T-helper 22 cell (primary cell): ENCODE data around the gene USP47.

ENCODE experiments used
- DNase-seq: peaks from one replicate; pipeline ENCODE4 v3.0.0-alpha.2; 2020; ENCODE audit warnings: low read depth

USP47 gene

DNA sequence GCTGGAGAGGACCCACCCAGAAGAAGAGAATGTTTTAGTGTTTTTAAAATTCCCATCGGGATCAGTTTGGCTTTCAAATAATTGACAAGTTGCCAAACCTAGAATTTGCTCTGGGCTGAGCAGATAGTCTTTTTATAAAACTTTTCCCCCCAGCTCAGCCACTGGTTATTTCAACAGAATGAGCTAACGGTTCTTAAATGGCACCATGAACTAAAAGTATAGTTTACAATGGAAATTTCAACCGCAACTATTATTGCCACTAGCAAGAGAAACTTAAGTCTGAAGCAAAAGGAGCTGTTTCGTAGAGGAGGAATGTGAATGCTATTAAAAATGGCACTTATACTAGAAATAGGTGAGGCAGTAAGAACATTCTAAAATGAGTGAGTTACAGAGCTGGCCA, 163.3 kb downstream of the USP47 start:
- no peak for DNase-seq

DNA sequence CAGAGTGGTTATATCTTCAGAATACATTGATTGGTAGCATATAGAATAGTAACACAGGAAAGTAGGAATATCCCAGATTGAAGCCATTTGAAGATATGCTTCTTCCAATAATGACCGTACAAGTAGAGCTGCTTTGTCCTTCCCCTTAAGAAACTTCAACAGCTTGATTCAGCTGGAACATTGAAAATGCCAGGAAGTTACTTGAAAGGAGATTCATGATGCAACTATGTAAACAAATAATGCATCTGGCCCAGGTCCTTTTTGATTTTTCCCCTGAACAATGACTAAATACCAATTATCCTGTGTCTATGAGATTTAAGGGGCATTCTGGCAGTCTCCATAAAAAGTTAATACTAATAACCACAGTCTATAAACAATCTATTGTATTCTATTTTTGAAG, 163.7 kb downstream of the USP47 start:
- DNase-seq: no peak

DNA sequence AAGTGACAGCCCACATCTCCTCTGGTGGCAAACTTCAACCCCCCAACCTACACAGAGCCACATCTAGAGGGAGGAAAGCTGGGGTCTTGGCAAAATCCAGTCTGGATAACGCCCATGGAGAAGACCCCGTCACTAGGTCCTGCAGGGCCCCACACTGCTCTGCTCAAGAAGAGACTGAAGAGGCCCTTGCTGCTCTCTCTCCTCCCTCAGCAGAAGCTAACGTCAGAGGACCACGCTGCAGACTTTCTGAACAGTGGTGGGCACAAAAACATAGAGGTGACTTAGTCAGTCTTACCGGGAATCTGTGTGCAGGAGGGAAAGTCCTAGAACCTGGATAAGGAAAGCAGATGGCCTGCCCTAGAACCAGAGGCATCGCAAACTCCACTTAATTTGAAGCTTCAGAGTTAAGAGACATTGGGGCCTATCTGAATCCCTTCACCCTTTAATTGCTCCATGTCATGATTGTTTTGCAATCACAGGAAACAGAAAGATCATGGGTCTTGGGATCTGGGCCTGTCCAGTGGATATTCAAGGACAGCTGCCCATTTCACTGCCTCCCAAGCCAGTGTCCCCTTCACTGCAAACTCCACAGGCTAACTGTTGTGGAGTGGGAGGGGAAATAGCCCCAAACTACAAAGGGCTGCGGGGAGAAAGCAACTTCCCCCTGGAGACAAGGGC, 164.9 kb downstream of the USP47 start:
- no peak for DNase-seq

DNA sequence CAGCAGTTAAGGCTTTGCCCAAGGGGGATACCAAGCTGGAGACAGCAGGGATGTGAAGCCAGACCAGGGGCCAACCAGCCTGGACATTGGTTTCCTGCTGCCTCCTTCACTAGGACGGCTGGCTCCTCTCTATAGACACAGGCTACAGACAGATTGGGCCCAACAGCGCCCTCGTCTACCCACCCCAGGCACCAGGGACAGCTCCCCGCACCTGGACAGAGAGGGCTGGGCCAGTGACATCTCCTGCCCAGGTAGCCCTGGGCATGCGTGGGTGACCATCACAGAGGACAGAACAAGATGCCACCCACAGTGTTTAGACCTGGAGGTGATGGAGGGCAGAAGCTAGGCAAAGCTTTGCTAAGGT, 165.4 kb downstream of the USP47 start:
- no peak for DNase-seq

DNA sequence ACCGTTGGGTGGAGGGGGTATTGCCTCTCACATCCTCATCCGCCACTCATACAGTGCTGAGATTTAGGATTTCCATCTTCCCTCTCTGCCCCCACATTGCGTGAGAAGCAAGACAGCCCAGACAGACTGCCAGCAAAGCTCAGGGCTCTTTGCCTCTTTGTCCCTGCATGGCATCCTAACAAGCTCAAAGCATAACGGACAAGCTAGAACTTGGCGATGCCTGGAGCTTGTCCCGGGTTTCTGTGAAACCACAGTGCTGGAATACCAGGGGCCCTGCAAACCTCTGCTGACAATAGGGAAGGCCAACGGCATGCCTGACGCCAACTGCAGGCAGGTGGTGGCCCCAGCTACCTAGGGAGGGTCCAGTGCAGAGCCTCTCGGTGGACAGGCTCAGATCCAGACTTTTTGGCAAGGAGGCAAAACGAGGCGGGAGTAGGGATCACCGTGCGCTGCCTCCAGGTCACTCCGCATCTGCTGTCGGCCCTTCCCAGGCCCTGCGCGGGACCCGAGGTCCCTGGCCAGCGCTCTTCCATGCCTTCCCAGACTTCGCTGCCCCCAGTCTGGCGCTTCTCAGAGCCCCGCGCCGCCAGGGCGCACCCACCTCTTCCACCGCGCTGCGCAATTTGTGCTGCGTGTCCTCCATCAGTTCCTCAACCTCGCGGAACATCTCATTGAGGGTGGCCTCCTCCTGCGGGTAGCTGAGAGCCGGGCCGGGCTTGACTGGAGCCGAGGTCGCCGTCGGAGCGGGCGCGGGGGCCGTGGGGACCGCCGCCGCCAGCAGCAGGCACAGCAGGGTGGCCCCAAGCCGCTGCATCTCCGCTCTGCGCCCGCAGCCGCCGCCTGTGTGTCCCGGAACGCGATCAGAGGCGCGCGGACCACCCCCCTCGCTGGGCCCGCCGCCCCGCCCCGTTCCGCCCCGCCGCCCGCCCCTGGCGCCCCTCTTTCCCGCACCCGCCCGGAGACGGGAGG, 166.3 kb downstream of the USP47 start, which contains the start of gene DKK3:
Gene DKK3, minus strand, starts transcription at position 858 of the 969 bp plus-strand sequence. Its CDS starts 44 bp downstream, at position 814.
- no peak for DNase-seq
